22Rv1 (cell line): ENCODE data around the gene CDH16.

Experiments
- CTCF ChIP-seq: fragments of 450-650 bp; IDR thresholded peaks from 2 replicates; pipeline ENCODE4 v1.5.1; 2017; ENCODE audit warnings: mild to moderate bottlenecking
- ZFX ChIP-seq: fragments of 450-650 bp; IDR thresholded peaks from 2 replicates; pipeline ENCODE4 v1.6.1; 2017; ENCODE audit warnings: antibody characterized with exemption, borderline replicate concordance

- TF ChIP-seq CTCF, result no peak
- TF ChIP-seq ZFX, result no peak
These were observed 37.7 kb downstream of the CDH16 start for GRCh38 chr16:66881014-66881417.
